Stimulated activated CD4-positive, alpha-beta T cell treated with anti-CD3 and anti-CD28 coated beads, Interleukin-15, amount 100 ng/mL, for 24 hours (primary cell): ENCODE results near the gene SLC6A16.
A peak's percentile ranks its signal among the peaks of the same experiment; 100 is the strongest.
"Not testable (repeated sequence)": the region's sequence is repeated elsewhere in the genome, so short reads cannot be mapped to it uniquely, and the experiment has no call there.

Experiments used
- DNase-seq: peaks from one replicate; pipeline ENCODE4 v3.0.0-alpha.2; 2020

SLC6A16 gene

GRCh38 chr19:49344505-49345423, 19.8 kb upstream of the SLC6A16 start:
- no peak for DNase-seq

- peak; percentile 4 for DNase-seq
These were observed 18.1 kb upstream of the SLC6A16 start for GRCh38 chr19:49343123-49343522.

DNA sequence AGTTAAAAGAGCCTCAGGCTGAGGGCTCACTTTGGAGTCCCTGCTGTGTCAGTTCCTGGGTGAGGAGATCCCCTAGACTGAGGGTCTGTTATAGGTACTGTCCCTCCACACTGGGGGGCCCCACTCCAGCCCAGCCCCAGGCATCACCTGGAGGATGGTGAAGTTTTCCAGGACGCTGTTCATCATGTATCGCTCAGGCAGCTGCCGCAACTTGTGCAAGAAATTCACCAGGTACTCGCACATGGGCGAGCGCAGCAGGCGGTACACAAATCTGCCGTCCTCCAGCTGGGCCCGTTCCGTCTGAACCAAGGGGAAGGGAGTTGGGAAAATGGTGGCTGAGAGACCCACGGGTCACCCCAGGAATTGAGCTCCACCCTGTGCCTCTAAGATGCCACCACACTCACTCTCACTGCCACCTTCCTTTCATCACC, 17.3 kb upstream of the SLC6A16 start:
- DNase-seq, result peak; percentile 7

- DNase-seq, result no peak
These were observed 16.1 kb upstream of the SLC6A16 start for GRCh38 chr19:49340865-49341718.

DNA sequence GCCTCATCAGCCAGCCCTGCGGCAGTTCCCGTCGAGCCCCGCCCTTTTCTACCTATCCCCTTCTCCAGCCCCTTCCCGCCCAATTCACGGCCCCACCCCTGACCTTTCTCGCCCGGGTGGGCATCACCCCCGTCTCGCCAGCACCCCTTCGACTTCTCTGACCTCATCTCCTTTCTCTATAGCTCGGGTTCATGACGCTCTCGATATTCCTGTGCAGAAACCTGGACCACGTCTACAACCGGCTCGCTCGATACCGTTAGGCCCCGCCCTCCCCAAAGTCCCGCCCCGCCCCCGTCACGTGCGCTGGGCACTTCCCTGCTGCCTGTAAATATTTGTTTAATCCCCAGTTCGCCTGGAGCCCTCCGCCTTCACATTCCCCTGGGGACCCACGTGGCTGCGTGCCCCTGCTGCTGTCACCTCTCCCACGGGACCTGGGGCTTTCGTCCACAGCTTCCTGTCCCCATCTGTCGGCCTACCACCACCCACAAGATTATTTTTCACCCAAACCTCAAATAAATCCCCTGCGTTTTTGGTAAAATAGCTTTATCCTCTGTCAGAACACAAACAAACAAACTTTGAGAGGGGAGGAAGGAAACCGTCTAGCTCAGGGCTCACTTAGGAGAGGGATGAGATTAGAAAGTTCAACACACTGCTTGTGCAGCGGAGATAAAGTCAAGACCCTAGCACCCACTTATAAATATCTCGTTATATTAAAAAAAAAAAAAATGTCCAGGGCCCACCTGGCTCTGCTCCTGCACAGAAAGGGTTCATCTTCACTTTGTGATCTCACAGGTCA, 15.3 kb upstream of the SLC6A16 start:
- peak; percentile 10 for DNase-seq

GRCh38 chr19:49339301-49340068, 14.5 kb upstream of the SLC6A16 start:
- DNase-seq, result no peak

DNA sequence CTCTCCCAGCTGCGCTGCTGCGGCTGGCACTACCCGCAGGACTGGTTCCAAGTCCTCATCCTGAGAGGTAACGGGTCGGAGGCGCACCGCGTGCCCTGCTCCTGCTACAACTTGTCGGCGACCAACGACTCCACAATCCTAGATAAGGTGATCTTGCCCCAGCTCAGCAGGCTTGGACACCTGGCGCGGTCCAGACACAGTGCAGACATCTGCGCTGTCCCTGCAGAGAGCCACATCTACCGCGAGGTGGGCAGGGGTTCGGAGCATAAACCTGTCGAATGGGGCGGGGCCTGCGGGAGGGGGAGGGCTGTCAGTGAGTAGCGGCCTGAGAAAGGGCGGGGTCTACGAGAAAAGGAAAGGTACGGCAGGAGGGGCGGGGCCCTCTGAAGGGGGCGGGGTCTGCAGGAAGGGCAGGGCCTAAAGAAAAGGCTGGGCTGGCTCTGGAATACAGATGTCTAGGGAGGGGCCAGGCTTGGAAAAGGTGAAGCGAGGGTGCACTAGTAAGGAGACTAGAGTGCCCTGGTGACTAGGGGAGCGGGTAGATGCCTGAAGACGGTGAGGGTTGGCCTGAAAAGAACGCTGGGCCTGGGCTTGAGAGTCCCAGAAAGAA, 13.8 kb upstream of the SLC6A16 start:
- peak; percentile 59 for DNase-seq

- DNase-seq, result no peak
These were observed 13.2 kb upstream of the SLC6A16 start for GRCh38 chr19:49338023-49338677.

- DNase-seq, result no peak
These were observed 12.5 kb upstream of the SLC6A16 start for GRCh38 chr19:49337267-49338022.

DNA sequence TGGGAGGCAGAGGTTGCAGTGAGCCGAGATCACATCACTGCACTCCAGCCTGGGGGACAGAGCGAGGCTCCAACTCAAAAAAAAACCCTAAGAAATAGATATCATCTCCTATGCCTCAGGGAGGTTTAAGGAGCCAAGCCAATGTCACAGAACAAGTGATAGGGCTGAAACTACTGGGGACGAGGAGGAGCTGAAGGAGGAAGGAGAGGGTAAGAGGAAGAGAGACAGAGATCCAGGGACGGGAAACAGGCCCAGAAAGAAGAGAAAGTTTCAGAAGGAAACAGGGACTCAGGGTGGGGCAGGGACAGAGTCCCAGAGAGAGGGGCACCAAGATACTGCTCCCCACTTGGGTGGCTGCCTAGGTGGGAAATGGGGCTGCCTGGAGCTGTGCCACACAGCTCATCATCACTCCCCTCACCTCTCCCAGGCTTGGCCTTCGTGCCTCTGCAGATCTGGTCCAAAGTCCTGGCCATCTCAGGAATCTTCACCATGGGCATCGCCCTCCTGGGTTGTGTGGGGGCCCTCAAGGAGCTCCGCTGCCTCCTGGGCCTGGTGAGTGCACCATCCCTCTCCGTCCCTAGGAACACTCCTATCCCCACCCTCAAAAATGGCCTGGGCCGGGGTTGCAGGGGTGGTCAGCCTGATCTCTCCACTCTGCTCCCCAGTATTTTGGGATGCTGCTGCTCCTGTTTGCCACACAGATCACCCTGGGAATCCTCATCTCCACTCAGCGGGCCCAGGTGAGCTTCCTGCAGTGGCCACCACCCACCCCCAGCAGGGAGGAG, 11.7 kb upstream of the SLC6A16 start:
- DNase-seq, result no peak

DNA sequence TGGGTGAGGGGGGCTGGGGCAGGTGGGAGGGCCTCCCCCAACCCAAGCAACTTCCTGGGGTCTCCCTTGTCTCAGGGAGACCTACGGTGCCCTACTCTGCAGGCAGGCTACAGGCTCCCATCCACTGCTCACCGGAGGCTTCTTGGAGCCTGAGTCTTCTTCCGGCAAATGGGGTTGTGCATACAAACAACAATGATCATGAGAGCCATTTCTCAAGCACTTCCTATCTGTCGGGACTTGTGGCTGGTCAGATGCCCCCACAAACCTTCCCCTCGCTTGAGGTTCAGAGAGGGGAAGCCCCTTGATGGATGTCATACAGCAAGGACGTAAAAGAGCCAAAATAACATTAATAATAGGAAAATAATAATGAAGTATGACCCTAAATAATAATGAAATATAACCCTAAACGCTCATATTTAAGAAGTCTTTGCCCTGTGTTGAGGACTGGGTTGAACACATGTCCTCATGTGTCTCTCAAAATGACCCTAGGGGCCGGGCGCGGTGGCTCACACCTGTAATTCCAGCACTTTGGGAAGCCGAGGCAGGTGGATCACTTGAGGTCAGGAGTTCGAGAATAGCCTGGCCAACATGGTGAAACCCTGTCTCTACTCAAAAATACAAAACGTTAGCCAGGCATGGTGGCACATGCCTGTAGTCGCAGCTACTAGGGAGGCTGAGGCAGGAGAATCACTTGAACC, 10.9 kb upstream of the SLC6A16 start:
- DNase-seq, result no peak

- peak; percentile 69 for DNase-seq
These were observed 10.2 kb upstream of the SLC6A16 start, which contains the start of gene CD37 for GRCh38 chr19:49335071-49335783. TSS of gene CD37 (plus strand) at chr19:49335406. CDS start at chr19:49335541, 135 bp downstream.

GRCh38 chr19:49333811-49334288, 8.9 kb upstream of the SLC6A16 start:
- peak; percentile 76 for DNase-seq

- DNase-seq, result no peak
These were observed 8.4 kb upstream of the SLC6A16 start for GRCh38 chr19:49333418-49333805.

DNA sequence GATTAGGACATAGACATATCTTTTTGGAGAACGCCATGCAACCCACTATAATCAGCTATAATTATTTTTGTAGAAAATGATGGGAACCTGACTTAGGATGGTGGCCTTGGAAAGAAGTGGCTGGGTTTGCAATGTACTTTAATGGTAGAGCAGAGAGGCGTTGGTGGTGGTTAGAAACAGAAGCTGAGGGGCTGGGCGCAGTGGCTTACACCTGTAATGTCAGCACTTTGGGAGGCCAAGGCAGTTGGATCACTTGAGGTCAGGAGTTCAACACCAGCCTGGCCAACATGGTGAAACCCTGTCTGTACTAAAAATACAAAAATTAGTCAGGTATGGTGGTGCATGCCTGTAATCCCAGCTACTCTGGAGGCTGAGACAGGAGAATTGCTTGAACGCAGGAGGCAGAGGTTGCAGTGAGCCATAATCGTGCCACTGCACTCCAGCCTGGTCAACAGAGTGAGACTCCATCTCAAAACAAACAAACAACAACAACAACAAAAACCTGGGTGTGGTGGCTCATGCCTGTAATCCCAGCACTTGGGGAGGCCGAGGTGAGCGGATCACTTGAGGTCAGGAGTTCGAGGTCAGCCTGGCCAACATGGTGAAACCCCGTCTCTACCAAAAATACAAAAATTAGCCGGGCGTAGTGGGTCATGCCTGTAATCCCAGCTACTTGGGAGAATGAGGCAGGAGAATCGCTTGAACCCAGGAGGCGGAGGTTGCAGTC, 7.9 kb upstream of the SLC6A16 start:
- not testable (repeated sequence) for DNase-seq

DNA sequence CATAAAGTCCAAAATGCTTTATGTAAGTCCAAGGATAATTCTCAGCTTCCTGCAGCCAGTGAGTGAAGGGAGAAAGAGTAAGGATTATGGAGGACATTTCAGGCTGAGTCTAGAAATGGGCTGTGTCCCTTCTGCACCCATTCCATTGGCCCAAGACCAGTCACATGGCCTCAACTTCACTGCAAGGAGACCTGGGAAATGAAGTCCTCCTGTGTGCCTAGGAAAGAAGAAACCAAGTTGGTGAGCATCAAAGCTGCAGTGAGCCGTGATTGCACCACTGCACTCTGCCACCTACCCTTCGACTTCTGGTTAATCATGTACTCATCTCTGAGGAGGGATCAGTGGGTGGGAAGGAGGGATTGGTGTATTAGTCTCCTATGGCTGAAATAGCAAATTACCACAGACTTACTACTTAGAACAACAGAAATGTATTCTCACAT, 6.6 kb upstream of the SLC6A16 start:
- DNase-seq, result peak; percentile 69

DNA sequence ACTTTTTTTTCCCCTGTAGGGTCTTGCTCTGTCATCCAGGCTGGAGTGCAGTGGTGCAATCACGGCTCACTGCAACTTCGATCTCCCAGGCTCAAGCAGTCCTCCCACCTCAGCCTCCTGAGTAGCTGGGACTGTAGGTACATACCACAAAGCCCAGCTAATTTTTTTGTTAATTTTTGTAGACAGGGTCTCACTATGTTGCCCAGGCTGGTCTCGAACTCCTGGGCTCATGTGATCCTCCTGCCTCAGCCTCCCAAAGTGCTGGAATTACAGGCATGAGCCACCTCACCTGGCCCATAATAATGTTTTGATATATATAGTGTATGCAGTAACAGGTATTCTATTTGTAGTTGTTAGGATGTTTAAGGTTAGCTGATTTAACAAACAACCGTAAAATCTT, 6.2 kb upstream of the SLC6A16 start:
- not testable (repeated sequence) for DNase-seq
